Measurements from ENCODE around the gene RNASEH2A.
A peak's percentile ranks its signal among the peaks of the same experiment; 100 is the strongest.

DNA sequence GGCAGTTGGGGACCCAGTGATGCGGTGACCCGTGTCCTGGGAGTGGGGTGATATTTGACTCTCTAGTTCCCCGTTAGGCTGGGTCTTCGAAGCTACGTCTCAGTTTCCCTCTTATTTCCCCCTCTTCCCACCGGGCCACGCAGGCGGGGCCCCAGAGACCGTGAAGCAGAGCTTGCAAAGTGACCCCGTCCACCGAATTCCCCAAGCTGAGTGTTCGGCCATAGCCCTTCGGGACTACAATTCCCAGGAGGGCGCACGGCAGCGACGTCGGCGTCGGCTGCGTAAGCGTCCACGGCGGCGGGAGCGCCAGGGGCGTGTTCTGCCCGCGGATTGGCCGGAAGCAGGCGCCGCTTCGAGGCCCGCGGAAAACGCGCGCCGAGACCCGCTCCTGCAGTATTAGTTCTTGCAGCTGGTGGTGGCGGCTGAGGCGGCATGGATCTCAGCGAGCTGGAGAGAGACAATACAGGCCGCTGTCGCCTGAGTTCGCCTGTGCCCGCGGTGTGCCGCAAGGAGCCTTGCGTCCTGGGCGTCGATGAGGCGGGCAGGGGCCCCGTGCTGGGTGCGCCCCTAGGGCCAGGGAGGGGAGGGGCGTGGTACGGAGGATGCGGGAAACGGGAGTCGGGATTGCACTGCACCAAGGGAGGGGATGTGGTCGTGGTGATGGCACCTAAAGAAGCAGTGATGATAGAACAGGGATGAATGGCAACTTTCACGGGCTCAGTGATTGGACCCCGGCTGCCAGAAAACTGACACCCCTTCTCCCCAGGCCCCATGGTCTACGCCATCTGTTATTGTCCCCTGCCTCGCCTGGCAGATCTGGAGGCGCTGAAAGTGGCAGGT lies at the start of gene RNASEH2A:
- TF ChIP-seq, protein P1, sequence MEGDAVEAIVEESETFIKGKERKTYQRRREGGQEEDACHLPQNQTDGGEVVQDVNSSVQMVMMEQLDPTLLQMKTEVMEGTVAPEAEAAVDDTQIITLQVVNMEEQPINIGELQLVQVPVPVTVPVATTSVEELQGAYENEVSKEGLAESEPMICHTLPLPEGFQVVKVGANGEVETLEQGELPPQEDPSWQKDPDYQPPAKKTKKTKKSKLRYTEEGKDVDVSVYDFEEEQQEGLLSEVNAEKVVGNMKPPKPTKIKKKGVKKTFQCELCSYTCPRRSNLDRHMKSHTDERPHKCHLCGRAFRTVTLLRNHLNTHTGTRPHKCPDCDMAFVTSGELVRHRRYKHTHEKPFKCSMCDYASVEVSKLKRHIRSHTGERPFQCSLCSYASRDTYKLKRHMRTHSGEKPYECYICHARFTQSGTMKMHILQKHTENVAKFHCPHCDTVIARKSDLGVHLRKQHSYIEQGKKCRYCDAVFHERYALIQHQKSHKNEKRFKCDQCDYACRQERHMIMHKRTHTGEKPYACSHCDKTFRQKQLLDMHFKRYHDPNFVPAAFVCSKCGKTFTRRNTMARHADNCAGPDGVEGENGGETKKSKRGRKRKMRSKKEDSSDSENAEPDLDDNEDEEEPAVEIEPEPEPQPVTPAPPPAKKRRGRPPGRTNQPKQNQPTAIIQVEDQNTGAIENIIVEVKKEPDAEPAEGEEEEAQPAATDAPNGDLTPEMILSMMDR (IDR thresholded peaks at IDR 0.05) = peak in 1 of 4 experiments; percentile 13
- peak in 1 of 2 donors; percentile 42 for TF ChIP-seq POLR2A (IDR thresholded peaks at IDR 0.05)

All from uterus (tissue), 2 donors.